ENCODE data around the gene PLA2G4A.

PLA2G4A gene

DNA sequence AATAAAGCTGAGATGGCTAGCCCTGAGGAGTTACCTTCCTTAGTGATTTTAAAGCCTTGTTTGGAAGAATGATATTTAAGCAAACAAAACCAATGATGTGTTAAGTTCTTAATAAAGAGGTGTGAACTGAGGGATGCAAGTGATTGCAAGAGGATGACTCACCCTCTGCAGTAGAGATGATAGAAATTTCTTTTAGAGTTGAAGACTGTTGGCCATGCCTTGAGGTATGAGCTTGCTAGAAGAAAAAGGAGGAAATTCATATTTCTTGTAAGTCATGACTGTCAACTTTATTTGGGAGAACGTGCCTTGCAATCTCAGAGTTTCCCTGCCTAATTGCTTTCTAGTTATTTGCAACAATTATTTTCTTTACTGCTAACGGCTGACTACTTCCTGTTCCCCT is 94.7 kb downstream of the PLA2G4A start:
- DNase-seq, result no peak

DNA sequence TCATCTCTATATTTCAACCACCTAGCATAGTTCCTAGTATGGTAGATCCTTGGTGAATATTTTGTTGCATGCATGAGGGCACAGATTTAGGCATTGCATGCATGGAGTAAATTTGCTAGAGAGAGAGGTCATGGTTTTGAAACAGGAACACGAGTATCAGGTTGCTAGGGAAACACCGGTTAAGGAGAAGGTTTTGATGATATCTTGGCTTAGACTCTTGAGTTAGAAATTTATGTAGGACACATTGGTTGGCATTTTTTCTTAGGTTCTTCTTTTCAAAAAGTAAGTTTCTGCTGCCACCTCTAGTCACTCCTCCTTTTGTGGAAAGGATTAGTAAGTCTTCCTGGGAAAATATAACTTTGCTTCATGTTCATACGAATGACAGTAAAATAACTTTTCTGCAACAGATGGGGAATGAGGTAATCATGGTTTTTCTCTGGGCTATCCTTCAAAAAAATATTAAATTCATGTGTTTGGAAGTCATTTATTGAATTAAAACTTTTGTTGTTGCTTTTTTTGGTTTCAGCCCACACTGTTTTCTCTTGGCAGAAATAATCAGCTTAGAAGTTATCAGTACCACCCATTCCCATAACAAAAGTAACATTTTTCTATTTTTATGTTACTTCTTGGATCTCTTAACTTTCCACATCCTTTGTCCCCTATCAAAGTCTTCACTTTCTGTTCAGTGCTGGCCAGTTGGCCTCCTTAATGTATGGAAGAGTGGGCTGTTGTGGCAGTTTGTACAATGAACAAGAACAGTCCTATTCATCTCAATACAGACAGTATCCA is 97.3 kb downstream of the PLA2G4A start:
- no peak for DNase-seq

- DNase-seq, result no peak
These were observed 99.1 kb downstream of the PLA2G4A start for GRCh38 chr1:186927884-186928283.

GRCh38 chr1:186930238-186930637 is 101.5 kb downstream of the PLA2G4A start:
- no peak for DNase-seq

DNA sequence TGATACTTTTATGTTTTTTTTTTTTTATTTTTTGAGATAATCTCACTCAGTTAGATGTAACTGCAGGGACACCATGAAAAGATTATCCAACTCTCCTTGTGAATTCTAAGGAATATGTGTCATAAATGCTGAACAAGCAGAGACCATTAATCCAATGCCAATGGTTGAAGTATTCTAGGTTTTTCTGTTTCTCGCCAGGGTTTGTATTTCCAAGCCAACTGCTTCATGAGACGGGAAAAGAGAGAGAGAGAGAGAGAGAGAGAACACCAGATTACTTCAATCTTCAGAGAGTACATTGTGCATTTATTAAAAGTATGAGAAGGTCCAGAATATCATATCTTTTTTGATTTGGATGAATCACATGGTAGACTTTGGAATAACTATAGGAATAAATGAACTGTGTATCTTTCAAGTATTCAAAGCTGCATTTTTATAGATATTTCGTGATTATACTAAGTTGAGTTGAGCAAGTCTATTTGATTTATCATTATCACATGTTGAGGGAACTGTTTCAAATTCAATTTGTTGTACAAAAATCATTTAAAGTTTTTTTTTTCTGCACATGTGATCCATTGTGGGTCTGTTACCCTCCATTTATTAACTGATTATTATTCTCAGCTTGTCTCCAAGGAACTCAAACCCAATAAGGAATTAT is 108.4 kb downstream of the PLA2G4A start:
- no peak for DNase-seq

DNA sequence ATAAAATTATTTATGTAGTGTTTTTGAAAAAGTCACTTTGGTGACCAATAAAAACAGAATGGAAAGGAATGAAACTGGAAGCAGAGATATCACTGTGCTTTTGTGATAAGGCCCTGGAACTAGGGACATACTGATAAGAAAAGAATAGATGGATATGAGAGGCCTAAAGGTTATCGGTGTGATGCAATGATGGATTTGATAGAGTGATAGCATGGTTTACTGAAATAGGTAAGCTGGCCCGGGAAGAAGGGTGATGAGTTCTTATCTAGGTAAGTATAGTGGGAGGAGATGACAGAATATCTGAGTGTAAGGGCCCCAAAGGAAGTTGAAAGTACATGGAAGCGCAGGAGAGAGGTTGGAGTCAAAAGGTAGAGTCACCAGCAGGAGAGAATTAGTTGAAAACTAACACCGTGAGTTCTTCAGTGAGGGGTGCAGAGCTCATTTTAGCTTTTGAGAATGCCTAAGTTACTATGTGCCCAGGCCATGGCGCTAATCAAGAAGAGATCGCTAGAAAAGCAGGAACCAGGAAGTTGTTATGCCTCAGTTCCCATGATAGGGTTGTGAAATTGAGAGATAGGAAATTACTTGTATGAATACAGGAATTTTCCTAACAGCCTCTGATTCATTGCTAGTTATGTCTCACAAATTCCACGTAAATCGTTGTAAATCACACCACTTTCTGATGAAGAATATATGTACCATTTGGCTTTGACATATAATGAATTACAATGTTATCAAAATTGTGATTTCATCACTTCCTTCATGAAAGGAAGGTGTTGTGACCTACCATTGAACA is 115.3 kb downstream of the PLA2G4A start:
- no peak for DNase-seq

- no peak for DNase-seq
These were observed 116.4 kb downstream of the PLA2G4A start for GRCh38 chr1:186945146-186945545.

DNA sequence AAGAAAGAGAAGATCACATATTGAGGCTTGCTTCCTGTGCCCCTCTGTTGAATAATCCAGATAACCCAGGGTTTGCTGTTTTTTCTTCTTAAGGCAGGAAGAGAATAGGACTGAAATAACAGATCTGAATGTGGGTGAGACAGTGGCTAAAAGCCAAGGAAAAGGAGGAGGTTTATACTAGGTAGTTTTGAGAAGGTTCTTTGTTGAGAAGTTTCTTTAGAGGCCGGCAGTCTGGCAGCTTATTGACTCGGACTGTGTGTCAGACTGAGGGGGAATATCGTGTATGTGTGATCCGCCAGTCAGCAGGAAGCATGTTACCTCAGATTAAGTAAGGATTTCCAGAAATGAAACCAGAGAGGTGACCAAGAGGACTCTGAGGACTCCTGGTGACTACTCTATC is 119.8 kb downstream of the PLA2G4A start:
- DNase-seq, result no peak

GRCh38 chr1:186949173-186949572 is 120.4 kb downstream of the PLA2G4A start:
- no peak for DNase-seq

- no peak for DNase-seq
These were observed 121.8 kb downstream of the PLA2G4A start for GRCh38 chr1:186950547-186950946.

- DNase-seq, result no peak
These were observed 125.1 kb downstream of the PLA2G4A start for GRCh38 chr1:186953876-186954275.

DNA sequence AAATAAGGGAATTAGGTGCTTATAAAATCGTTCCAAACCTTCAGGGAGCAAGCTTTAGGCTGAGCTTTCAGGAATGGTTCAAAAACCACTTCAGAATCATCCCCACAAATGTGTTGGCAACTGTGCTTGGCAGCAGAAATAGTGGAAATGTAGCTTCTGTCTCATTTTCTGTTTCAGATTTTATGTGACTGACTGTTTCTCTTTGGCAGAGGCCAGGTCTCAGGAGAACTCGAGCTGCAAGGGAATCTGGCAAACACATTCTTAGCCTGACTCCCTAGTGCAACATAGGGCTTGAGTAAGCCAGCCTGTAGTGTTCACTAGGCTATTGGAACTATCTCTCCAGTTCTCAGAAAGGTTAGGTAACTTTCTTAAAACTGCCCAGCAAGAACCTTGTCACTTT is 128.6 kb downstream of the PLA2G4A start:
- DNase-seq, result no peak

- DNase-seq, result no peak
These were observed 129.8 kb downstream of the PLA2G4A start for GRCh38 chr1:186958520-186958919.

DNA sequence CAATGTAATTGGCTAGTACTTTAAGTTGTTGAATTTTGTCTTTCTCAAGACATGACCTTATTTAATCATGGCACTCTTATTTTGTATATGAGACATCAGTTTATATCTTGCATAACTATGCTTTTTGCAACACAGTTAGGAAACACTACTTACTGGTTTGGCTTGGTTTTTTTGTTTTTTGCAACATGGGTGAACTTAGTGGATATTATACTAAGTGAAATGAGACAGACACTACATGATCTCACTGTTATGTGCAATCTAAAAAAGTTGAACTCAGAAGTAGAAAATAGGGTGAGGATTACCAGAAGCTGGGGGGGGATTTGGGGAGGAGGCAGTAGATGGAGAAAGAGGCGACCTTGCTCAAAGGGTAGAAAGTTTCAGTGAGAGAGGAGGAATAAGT is 132.1 kb downstream of the PLA2G4A start:
- no peak for DNase-seq

GRCh38 chr1:186965847-186966246 is 137.1 kb downstream of the PLA2G4A start:
- no peak for DNase-seq

DNA sequence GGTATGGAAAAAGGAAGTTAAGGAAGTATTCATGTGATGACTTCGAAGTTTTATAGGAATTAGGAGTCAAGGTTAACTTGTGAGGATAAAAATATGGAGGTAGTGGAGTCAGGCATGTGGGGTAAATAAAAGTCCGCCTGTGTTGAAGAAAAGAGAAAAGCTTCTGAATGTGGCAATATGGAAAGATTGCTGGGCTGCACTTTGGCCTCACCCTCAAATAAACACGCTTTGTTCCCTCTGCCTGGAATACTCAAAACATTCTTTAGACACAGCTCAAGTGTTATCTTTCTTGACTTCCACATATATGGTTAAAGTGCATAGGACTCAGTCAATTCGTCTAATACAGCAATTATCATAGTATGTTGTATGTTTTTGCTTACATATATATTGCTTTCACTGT is 137.7 kb downstream of the PLA2G4A start:
- DNase-seq, result no peak

GRCh38 chr1:186967656-186968394 is 139.1 kb downstream of the PLA2G4A start:
- no peak for DNase-seq

DNA sequence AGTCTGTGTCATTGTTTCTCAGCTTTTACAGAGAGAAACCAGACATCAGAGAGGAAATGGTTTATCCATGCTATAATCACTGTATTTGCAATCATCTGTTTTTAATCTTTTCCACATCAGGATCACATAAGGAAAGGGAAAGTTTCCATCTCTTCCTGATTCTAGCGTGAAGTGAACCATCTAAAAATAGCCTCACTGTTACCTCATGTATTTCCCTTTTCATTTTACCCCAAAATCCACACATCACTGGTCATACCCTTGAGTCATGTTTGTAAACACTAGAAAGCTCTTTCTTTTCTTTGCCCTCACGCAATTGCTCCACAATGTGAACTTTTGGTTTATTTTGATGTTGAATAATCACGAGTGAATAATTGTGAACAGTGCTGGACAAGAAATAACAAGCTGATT is 146.0 kb downstream of the PLA2G4A start:
- no peak for DNase-seq

GRCh38 chr1:186975220-186975619 is 146.5 kb downstream of the PLA2G4A start:
- DNase-seq, result no peak

GRCh38 chr1:186976700-186977099 is 148.0 kb downstream of the PLA2G4A start:
- no peak for DNase-seq

DNA sequence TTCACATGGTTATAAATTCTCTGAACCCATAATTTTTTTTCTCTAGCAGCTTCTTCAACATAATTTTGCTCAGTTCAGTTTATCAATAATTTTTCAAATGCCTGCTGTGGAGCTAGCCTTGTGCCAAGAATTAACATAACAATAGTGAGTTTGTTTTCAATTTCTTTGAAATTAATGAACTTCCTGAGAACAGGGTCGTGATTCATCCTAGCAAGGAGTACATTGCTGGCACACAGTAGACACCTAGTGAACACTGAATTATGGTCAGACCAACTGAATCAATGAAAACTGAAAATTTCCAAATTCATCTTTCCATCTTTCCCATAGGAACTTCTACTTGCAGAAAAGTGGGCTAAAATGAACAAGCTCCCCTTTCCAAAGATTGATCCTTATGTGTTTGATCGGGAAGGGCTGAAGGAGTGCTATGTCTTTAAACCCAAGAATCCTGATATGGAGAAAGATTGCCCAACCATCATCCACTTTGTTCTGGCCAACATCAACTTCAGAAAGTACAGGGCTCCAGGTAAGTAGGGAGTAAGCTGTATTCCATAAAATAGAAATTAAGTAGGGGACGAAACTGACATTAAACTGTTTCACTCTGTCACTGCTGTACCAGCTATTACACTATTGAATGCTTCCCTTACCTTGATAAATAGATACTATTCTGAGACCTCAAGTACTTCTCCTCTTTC is 148.7 kb downstream of the PLA2G4A start:
- no peak for DNase-seq
